ENCODE measurements around the gene MUC13.
"Not testable (repeated sequence)": the region's sequence is repeated elsewhere in the genome, so short reads cannot be mapped to it uniquely, and the experiment has no call there.

Gene MUC13

GRCh38 chr3:124934577-124934976 is at the start of gene MUC13:
MUC13 (minus strand) TSS chr3:124934751; CDS start chr3:124934712, 39 bp downstream.
- no peak for DNase-seq

GRCh38 chr3:124982855-124983254 is 48.3 kb upstream of the MUC13 start:
- no peak for DNase-seq

- DNase-seq, result no peak
Observed at GRCh38 chr3:124981472-124981871, 46.9 kb upstream of the MUC13 start.

- DNase-seq, result no peak
Observed at GRCh38 chr3:124978627-124979026, 44.1 kb upstream of the MUC13 start.

- DNase-seq, result no peak
Observed at GRCh38 chr3:124976383-124976782, 41.8 kb upstream of the MUC13 start.

- DNase-seq, result no peak
Observed at GRCh38 chr3:124974691-124975090, 40.1 kb upstream of the MUC13 start.

GRCh38 chr3:124973290-124973689 is 38.7 kb upstream of the MUC13 start:
- no peak for DNase-seq

GRCh38 chr3:124972457-124972856 is 37.9 kb upstream of the MUC13 start:
- DNase-seq, result no peak

- no peak for DNase-seq
Observed at GRCh38 chr3:124969963-124970722, 35.6 kb upstream of the MUC13 start.

- DNase-seq, result no peak
Observed at GRCh38 chr3:124969190-124969589, 34.6 kb upstream of the MUC13 start.

GRCh38 chr3:124967964-124968363 is 33.4 kb upstream of the MUC13 start:
- no peak for DNase-seq

GRCh38 chr3:124966521-124967445 is 32.2 kb upstream of the MUC13 start:
- no peak for DNase-seq

- DNase-seq, result no peak
Observed at GRCh38 chr3:124965413-124965812, 30.9 kb upstream of the MUC13 start.

GRCh38 chr3:124964387-124964786 is 29.8 kb upstream of the MUC13 start:
- DNase-seq, result no peak

GRCh38 chr3:124963755-124964154 is 29.2 kb upstream of the MUC13 start:
- DNase-seq, result no peak

- no peak for DNase-seq
Observed at GRCh38 chr3:124962403-124962940, 27.9 kb upstream of the MUC13 start.

GRCh38 chr3:124960698-124961097 is 26.1 kb upstream of the MUC13 start:
- DNase-seq, result no peak

- DNase-seq, result no peak
Observed at GRCh38 chr3:124960105-124960504, 25.6 kb upstream of the MUC13 start.

- DNase-seq, result not testable (repeated sequence)
Observed at GRCh38 chr3:124957951-124958350, 23.4 kb upstream of the MUC13 start.

- no peak for DNase-seq
Observed at GRCh38 chr3:124952282-124952855, 17.8 kb upstream of the MUC13 start.

- DNase-seq, result no peak
Observed at GRCh38 chr3:124951511-124952281, 17.1 kb upstream of the MUC13 start.

- DNase-seq, result no peak
Observed at GRCh38 chr3:124950026-124950425, 15.5 kb upstream of the MUC13 start.

- no peak for DNase-seq
Observed at GRCh38 chr3:124942613-124943012, 8.1 kb upstream of the MUC13 start.

All from CD4-positive, alpha-beta T cell treated with Interleukin-17A for 1 hour (primary cell).